ENCODE measurements around the gene RYK.
A peak's percentile ranks its signal among the peaks of the same experiment; 100 is the strongest.

RYK gene

DNA sequence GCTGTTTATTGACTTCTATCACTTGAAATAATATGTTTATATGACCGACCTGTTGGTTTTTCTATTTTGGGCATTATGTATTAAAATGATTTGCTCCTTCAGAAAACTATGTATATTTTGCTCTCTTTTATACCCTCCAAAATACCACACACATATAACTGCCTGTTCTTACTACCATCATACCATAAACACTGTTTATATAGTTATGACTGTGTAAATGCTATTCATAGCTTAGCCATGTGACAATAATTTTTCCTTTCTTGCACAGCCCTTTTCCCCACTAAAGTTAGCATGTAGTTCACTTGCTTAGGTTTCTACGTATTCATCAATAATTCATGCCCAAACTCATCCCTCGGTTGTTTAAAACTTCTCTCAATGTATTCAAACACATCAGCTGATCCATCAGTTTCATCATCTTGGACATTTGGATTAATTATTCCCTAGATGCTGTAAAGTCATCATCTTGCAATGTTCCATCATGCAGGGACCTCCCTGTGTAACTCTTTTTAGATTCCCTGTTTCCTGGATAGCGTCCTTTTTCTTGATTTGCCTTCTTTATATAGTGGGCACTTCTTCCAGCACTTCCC, 8.2 kb upstream of the RYK start:
- no peak for DNase-seq (ENCODE audit: extremely low read depth in 1 of 2, low read depth in 1 of 2)

DNA sequence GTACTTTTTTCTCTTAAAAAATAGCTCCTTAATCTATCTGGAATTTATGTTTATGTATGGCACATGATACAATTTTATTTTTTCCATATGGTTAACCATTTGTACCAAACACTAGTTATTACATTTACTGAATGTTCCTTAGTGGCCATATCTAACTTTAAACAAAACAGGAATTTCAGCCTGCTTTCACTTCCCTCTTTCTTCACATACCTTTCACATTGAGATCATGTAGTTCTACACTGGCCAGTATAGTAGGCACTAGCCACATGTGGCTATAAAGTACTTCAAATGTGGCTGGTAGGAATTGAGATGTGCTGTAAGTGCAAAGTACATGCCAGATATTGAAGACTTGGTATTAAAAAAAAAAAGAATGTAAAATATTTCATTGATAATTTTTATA, 4.7 kb upstream of the RYK start:
- DNase-seq (ENCODE audit: extremely low read depth in 1 of 2, low read depth in 1 of 2), result no peak

DNA sequence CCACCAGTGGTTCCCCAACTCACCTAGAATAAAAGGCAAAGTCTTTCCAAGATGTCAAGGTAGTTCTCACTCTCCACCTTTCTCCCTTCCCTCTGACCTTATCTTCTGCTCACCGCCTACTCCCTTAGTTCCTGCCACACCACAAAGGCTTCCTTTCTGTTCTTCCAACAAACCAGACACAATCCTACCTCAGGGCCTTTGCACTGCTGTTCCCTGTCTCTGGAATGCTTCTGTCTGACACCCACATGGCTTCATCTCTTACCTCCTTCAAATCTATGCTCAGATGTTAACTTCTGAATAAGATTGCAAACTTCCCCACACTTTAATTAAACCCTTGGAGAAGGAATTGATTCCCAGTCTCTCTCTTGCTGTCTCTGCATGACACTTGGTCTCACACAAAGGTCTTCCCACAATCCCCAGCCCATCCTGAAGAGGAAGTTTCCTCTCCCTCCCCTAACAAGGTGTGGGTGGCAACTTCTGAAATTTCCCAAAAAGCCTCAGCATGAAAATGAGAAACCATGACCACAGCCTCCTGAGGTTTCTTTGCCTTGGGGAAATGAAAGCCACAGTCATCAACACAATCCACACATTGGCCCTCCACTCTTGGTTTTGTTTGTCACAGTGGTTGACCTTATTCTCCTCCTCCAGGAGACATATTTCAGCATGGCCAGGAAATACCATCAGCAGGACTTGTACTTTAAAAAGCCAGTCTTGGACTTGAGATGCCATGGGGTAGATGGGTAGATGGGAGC, 3.0 kb upstream of the RYK start:
- no peak for DNase-seq (ENCODE audit: extremely low read depth in 1 of 2, low read depth in 1 of 2)

DNA sequence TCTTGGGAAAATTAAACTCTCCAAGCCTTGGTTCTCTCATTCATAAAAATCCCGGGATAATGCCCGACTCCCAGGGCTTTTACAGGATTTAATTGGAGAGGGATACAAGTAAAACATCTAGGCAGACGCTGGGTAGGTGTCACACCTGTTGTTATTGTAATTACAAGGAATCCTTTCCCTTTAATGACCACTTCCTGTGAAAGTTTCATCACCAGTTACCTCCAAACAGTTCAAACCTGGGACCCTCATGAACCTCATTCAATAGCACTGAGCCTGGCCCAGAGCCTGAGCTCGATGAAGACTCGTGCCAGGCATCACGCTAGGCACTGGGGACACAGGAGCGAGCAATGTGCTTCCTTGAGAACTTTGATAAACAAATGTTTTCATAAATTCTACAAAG, 2.1 kb upstream of the RYK start:
- DNase-seq (ENCODE audit: extremely low read depth in 1 of 2, low read depth in 1 of 2), result no peak

DNA sequence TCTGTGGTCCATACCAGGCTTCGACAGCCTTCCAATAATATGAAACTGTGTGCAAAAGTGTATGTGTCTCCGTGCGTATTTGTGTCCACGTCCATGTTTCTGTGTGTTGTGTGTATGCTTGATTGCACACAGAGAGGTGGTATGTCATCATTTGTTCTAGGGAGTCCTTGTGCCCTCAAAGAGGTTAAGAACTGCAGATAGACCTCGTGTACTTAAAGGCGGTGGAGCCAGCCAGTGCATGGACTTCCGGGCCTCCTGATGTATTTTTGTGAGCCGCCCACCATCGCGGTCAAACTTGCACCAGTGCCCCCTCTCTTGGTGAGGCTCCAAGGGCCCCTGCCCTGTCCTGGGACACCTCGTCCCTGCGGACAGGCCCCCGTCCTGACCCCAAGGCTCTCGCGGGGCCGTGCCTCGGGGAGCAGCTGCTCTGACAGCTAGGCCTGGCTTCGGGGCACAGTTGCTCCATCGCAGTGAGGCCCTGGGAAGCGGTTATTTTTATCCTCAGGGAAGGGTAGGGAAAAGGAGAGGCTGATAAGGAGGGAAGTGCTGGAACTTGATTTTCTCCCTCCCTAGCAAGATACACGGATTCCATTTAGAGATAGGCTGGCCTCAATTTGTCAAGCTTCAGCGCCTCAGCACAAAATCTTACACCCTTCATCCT, 1.2 kb upstream of the RYK start:
- DNase-seq (ENCODE audit: extremely low read depth in 1 of 2, low read depth in 1 of 2), result no peak

DNA sequence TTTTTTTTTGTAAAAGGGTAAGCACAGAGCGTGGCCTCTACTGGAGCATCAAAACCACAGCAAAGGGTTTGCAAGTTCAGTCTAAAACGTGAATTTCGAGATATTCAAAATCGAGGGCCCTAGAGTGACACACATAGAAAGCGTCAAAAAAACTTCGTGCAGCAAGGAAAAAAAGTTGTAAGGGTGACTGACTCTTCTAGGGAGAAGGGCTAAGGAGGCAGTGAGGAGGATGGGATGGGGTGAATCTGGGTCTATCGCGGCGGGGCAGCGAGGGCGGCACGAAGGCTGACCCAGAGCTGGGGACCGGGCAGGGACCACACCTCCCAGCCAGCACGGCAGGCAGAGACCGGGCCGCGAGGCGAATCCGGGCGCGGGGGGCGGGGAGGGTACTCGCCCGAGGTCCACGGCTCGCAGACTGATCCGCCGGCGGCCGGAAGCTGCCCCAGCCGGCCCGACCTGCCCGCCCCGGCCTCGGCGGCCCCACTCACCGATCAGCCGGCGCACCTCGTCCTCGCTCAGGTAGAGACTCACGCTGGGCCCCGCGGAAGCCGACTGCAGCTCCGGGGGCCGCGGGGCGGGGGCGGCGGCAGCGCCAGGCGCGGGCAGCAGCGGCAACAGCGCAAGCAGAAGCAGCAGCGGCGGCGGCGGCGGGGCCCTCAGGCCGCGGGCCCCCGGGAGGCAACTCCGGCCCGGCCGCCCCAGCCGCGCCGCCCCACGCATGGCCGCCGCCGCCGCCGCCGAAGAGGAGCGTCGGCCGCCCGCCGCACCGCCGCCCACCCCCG, 533 bp downstream of the RYK start:
- peak in 1 of 2 donors; percentile 24 for DNase-seq (ENCODE audit: extremely low read depth in 1 of 2, low read depth in 1 of 2)

DNA sequence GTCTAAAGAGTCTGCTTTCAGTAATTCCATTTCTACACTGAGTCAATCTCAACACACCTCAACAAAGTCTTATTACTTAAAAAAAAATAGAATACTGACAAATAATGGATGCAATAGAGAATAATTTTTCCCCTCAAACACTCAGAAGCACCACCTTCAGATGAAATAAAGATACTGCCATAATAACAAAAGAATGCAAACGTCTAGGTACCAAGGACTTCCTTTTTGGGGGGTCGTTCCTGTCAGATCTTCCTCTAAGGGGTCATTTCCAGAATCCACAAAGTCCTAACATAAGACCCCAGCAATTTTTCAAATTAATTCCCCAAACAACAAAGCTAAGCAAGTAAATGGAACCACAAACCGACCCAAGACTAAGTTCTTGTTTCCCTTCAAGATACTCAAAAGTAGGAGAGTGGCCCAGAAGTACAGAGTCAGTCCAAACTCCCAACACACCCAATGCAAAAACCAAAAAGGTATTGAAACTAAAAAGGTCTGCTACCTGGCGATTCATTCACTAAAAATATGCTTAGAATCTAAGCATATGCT, 1.3 kb downstream of the RYK start:
- no peak for DNase-seq (ENCODE audit: extremely low read depth in 1 of 2, low read depth in 1 of 2)

DNA sequence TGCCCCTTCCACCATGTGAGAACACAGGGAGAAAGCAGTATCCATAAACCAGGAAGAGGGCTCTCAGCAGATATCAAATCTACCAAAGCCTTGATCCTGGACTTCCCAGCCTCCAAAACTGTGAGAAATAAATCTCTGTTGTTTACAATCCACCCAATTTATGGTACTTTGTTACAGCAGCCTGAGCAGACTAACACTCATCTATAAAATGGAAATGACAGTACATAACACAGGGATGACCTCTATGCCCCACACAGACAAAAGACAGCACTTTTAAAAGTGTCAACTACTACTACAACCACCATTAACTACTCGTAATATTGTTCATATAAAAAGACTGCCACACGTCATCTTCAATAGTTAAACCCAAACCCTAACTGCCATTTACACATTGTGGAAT, 5.7 kb downstream of the RYK start:
- DNase-seq (ENCODE audit: extremely low read depth in 1 of 2, low read depth in 1 of 2), result no peak

DNA sequence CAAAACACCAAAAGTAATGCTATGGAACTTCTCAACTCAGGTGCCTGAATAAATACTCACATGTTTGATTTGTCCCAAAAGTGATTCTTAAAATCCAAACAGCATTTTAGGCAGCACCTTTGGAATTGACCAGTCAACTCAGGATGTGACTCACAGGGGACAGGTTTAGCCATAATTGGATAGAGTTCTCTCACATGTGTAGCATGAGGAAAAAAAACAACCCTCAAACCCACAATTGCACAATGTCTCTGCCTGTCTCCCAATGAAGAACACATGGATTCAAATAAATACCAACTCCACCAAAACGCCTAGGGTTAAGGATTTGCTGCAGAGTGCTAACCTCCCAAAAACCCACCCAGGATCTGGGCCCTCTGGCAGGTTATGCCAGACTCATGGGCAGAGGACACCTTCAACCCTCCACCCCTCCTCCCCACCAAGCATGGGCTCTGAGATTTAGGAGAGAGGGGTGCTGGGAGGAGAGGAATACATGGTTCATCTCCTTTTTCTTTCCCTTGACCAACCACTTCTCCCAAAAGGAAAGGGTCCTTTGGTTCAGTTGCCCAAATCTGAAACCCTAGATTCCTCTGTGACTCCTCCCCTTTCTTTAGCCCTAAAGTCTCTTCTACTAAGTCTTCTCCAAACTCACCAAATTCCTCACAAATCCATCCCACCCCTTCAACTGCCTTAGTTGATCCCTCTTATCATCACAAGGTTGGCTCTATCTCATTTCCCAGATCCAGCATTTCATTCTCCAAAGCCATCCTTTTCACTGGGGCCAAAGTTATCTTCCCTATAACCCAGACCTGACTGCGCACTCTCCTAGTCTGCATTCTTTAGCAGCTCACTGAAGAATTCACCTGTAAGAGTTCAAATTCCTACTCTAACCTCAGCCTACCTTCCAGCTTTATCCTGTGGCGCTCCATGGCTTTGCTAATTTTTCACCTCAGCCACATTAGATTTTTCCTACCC, 7.7 kb downstream of the RYK start:
- DNase-seq (ENCODE audit: extremely low read depth in 1 of 2, low read depth in 1 of 2), result no peak

DNA sequence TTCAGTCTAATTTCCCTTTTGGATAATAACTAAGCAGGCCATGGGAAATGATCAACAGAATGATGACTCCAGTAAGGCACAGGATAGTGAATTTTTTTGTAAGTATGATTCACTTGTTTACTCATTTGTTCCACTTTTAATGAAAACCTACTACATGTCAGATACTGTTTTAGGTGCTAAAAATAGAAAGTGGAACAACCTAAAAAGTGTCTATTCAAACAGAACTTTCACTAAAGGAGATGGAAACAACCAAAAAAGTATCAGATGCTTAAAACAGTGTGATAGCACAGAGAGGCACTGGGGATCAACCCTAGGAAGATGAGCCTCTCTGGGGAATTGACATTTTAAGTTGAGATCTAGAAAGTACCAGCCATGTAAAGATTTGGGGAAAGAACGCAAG, 11.1 kb downstream of the RYK start:
- DNase-seq (ENCODE audit: extremely low read depth in 1 of 2, low read depth in 1 of 2), result no peak

DNA sequence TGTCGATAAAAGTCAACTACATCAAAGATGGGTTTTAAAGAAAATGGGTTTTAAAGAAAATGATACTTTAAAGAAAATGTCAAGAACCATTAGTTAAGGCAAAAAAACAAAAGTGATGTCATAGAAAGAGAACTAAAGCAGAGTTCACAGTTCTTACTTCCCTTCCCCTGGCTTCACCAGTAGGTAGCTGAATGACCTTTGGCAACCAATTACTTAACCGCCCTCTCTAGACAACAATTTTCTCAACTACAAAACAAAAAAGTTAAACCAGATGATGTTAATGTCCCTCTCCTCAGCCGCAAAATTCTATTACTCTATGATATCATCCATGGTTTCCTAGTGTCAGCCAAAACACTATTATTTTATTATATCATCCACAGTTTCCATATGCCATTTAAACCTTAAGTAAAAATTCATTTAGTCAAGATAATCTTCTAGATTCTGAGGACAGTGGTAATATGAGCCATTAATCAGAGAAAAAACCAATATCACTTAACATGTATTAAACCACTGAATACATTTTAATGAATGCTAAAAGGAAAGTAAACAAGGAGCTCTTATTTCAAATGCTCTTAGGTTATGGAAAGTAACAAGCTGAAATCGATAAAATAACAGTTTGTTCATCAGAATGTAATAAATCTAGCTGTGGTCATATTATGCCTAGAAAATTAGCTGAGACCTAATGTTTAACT, 13.1 kb downstream of the RYK start:
- no peak for DNase-seq (ENCODE audit: extremely low read depth in 1 of 2, low read depth in 1 of 2)

DNA sequence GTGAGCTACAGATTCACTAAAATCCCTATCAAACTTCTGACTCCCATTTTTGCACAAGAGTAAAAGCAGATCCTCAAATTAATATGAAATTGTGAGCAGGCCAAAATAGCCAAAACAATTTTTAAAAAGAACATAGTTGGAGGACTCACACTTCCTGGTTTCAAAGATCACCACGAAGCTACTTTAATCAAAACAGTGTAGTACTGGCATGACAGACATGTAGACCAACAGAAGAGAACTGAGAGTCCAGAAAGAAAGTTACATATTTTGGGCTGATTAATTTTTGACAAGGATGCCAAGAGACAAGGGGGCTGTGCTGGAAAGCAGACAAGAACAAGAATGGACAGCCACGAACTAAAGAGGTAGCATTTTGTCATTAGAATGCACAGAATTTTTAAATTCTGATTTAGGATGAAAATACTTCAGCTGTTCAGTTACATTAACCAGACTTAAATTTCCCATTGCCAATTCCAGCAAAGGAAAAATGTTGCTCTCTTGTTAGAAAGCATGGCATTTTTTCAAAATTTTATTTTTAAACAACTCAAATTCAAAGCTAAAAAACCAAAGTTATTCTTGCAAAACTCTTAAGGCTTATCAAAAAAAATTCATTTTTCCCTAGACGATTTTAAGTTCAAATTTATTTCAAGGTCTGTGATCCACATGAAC, 14.0 kb downstream of the RYK start:
- DNase-seq (ENCODE audit: extremely low read depth in 1 of 2, low read depth in 1 of 2), result no peak

DNA sequence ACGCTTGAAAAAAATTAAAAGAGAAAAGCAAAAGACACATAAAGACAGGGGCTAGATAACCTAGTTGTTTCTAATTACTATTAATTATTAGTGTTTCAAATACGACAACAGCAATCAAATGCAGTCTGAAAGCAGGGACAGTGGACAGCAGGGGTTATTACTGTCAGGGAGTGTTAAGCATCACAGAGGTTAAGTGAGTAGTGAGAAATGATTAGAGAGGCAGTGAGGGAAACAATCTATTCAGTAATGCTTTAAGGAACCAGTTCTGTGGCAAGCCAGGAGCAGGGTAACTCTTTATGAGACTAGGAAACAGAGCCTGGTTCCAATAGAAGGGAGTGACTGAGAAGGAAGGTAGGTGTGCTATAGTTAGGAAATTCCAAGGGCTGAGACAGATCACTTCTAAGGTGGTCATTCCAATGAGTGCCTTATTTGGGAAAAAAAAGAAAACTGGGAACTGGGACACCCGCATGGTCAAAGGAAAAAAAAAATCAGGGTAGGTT, 15.0 kb downstream of the RYK start:
- no peak for DNase-seq (ENCODE audit: extremely low read depth in 1 of 2, low read depth in 1 of 2)

DNA sequence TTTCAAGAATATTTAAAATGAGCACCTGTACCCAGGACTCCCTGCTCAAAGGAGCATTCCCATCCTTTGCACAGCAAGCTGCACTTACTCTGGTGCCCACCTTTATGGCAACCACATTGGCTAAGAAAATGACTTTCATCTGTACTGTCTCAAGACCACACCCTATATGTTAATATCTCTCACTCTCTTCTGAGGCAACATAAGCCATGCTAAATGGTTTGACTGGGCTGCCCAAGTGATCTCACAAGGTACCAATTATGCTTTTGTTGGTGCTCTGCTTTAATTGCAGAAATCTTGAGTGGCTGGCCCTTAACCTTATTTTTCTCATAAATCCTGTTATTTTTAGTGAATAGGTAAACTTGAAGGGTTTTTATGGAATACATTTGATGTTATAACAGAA, 17.7 kb downstream of the RYK start:
- DNase-seq (ENCODE audit: extremely low read depth in 1 of 2, low read depth in 1 of 2), result no peak

DNA sequence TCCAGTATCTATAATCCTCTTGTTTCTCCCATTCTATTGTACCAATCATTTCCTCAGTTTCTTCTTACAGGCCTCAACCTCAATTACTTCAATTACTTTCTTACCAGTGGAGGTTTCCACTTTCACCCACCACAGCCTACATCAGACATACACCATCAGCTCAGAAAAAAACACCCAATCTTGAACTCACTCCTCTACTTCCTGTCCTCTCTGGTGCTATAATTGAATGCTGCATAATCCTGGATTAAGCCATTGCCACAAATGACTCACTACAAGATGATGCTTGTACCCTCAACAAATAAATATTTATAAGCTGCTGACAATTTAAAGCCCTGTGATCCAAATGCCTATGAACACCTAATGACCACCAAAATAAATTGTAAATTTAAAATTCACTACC, 18.5 kb downstream of the RYK start:
- DNase-seq (ENCODE audit: extremely low read depth in 1 of 2, low read depth in 1 of 2), result no peak

DNA sequence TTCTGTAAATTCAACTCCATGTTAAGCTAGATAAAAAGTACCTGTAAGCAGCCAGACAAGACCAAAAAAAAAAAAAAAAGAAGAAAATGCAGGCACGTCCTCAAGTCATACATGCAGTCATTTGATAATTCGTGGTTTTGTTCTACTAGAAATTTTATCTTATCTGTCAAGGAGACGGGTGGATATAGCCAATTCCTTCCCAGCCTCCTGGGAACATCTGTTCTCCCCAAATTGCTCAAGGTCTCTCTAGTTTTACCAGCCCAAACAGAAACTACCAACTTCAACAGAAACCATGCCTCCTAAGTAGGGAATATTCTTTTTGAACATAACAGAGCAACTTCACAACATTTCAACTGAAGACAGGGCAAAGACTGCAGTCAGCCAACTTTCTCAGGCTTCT, 19.5 kb downstream of the RYK start:
- no peak for DNase-seq (ENCODE audit: extremely low read depth in 1 of 2, low read depth in 1 of 2)

DNA sequence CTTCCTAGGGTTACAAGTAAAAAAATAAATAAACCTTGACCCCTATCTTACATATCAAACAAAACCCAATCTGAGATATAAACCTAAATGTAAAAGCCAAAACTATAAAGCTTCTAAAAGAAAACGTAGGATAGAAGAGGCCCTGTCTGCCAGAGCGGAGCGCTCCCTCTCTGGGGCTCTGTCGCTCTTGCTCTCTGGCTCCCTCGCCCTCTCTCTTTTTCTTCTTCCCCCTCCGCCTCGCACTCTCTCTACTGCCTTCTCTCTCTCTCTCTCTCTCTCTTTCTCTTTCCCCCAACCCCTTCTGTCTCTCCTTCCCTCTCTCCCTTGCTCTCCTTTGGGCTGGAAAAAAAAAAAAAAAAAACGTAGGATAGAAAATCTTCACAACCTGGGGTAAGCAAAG, 21.6 kb downstream of the RYK start:
- no peak for DNase-seq (ENCODE audit: extremely low read depth in 1 of 2, low read depth in 1 of 2)

DNA sequence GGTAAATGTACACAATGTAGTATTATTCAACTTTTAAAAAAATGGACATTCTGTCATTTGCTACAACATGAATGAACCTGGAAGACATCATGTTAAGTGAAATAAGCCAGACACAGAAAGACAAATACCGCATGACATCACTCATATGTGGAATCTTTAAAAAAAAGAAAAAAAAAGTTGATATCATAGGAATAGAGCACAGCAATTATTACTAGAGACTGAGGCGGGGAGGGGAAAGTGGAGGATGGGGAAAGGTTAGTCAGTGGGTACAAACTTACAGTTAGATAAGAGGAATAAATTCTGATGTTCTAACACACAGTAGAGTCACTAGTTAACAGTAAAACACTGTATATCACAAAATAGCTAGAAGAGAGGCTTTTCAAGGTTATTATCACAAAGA, 22.2 kb downstream of the RYK start:
- DNase-seq (ENCODE audit: extremely low read depth in 1 of 2, low read depth in 1 of 2), result no peak

DNA sequence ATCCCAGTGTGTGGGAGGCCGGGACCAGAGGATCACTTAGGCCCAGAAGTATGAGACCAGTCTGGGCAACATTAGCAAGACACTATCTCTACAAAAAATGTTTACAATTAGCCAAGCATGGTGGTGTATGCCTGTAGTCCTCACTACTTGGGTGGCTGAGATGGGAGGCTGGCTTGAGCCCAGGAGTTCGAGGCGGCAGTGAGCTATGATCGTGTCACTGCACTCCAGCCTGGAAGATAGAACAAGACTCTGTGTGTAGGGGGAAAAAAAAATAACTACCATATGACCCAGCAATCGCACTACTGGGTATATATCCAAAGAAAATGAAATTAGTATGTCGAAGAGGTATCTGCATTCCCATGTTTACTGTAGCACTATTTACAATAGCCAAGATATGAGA, 22.6 kb downstream of the RYK start:
- DNase-seq (ENCODE audit: extremely low read depth in 1 of 2, low read depth in 1 of 2), result no peak

Data from stimulated activated CD8-positive, alpha-beta memory T cell treated with anti-CD3 and anti-CD28 coated beads, Interleukin-7, amount 100 ng/mL, for 48 hours (primary cell).